ENCODE results near the gene ARID5B.
A peak's percentile ranks its signal among the peaks of the same experiment; 100 is the strongest.

The ARID5B gene

GRCh38 chr10:62056219-62056618, 154.7 kb downstream of the ARID5B start:
- peak overlapping the region; percentile 56 for H3K4me3 ChIP-seq (ENCODE audit: low read depth, low read length)
- peaks cover 68% of the 10 kb centered on the region for H3K79me2 ChIP-seq (ENCODE audit: control insufficient read depth, insufficient read depth, low read length, unreplicated experiment)
- no peaks in the 10 kb centered on the region for H3K27me3 ChIP-seq (ENCODE audit: insufficient read depth, low read length)
- peaks cover 75% of the 10 kb centered on the region for H3K36me3 ChIP-seq (ENCODE audit: insufficient read depth, low read length)
- peaks cover 82% of the 10 kb centered on the region for H3K4me1 ChIP-seq (ENCODE audit: control insufficient read depth, insufficient read depth, low read length, unreplicated experiment)
- H3K27ac ChIP-seq (ENCODE audit: low read depth, low read length): peak overlapping the region; percentile 55
- no peak overlapping the region for H2AFZ ChIP-seq (ENCODE audit: low read length, unreplicated experiment)

GRCh38 chr10:62056698-62057097, 155.2 kb downstream of the ARID5B start:
- Histone ChIP-seq H3K79me2 (ENCODE audit: control insufficient read depth, insufficient read depth, low read length, unreplicated experiment) (peaks cover 64% of the 10 kb centered on the region), H2AFZ (ENCODE audit: low read length, unreplicated experiment) (no peak overlapping the region), H3K27me3 (ENCODE audit: insufficient read depth, low read length) (no peaks in the 10 kb centered on the region), H3K4me1 (ENCODE audit: control insufficient read depth, insufficient read depth, low read length, unreplicated experiment) (peaks cover 79% of the 10 kb centered on the region), H3K27ac (ENCODE audit: low read depth, low read length) (peak overlapping the region; percentile 55), H3K4me3 (ENCODE audit: low read depth, low read length) (peak overlapping the region; percentile 56), H3K36me3 (ENCODE audit: insufficient read depth, low read length) (peaks cover 74% of the 10 kb centered on the region)

DNA sequence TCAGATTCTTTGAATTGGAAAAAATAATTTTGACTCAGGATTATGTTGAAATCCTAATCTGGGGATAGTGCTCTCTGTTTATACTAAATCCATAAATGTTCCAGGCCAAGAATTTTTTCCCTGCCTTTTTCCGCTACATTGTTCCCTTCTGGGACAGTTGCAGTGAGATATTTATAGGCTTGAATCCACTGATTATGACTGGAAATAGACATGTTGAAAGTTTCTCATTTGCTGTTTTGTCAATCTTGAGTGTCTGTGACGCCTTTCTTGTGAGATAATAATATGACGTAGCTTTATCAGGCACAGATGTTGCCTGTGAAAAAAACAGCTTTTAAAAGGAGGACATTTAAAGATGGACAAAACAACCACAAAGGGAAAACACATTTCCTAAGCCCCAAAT, 155.9 kb downstream of the ARID5B start:
- Histone ChIP-seq H3K79me2 (ENCODE audit: control insufficient read depth, insufficient read depth, low read length, unreplicated experiment) (peaks cover 61% of the 10 kb centered on the region), H3K4me3 (ENCODE audit: low read depth, low read length) (peak overlapping the region; percentile 56), H3K27me3 (ENCODE audit: insufficient read depth, low read length) (no peaks in the 10 kb centered on the region), H3K36me3 (ENCODE audit: insufficient read depth, low read length) (peaks cover 74% of the 10 kb centered on the region), H2AFZ (ENCODE audit: low read length, unreplicated experiment) (no peak overlapping the region), H3K4me1 (ENCODE audit: control insufficient read depth, insufficient read depth, low read length, unreplicated experiment) (peaks cover 79% of the 10 kb centered on the region), H3K27ac (ENCODE audit: low read depth, low read length) (peak overlapping the region; percentile 55)

- Histone ChIP-seq H3K27me3 (ENCODE audit: insufficient read depth, low read length) (no peaks in the 10 kb centered on the region), H3K4me1 (ENCODE audit: control insufficient read depth, insufficient read depth, low read length, unreplicated experiment) (peaks cover 77% of the 10 kb centered on the region), H3K79me2 (ENCODE audit: control insufficient read depth, insufficient read depth, low read length, unreplicated experiment) (peaks cover 58% of the 10 kb centered on the region), H3K4me3 (ENCODE audit: low read depth, low read length) (no peak overlapping the region), H2AFZ (ENCODE audit: low read length, unreplicated experiment) (no peak overlapping the region), H3K27ac (ENCODE audit: low read depth, low read length) (peak overlapping the region; percentile 55; the same call in 1 of the 2 replicates), H3K36me3 (ENCODE audit: insufficient read depth, low read length) (peaks cover 70% of the 10 kb centered on the region)
Measured at GRCh38 chr10:62057850-62058249, 156.4 kb downstream of the ARID5B start.

DNA sequence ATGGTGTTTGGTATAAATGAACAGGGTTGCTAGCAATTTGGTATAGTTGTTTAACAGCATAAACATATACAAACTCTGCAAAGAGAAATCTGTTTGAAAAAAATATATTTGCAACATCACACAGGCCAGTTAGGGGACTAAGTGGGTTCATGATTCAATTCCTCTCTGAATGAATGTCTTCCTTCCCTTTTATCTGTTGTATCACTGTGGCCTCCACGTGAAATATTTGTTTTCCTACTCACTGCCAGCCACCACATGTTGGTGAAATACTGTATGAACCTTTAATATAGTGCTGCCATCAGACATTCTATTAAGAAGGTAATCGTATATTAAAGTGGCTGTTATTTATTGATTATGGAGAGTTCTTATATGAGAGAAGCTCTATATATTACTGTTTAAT, 157.0 kb downstream of the ARID5B start:
- H3K79me2 ChIP-seq (ENCODE audit: control insufficient read depth, insufficient read depth, low read length, unreplicated experiment): peaks cover 51% of the 10 kb centered on the region
- peaks cover 77% of the 10 kb centered on the region for H3K4me1 ChIP-seq (ENCODE audit: control insufficient read depth, insufficient read depth, low read length, unreplicated experiment)
- H3K4me3 ChIP-seq (ENCODE audit: low read depth, low read length): no peak overlapping the region
- H3K27ac ChIP-seq (ENCODE audit: low read depth, low read length): peak overlapping the region; percentile 5; the same call in 1 of the 2 replicates
- H3K27me3 ChIP-seq (ENCODE audit: insufficient read depth, low read length): no peaks in the 10 kb centered on the region
- peaks cover 70% of the 10 kb centered on the region for H3K36me3 ChIP-seq (ENCODE audit: insufficient read depth, low read length)
- no peak overlapping the region for H2AFZ ChIP-seq (ENCODE audit: low read length, unreplicated experiment)

GRCh38 chr10:62058896-62059216, 157.4 kb downstream of the ARID5B start:
- Histone ChIP-seq H3K79me2 (ENCODE audit: control insufficient read depth, insufficient read depth, low read length, unreplicated experiment) (peaks cover 48% of the 10 kb centered on the region), H3K4me1 (ENCODE audit: control insufficient read depth, insufficient read depth, low read length, unreplicated experiment) (peaks cover 77% of the 10 kb centered on the region), H3K27me3 (ENCODE audit: insufficient read depth, low read length) (no peaks in the 10 kb centered on the region), H2AFZ (ENCODE audit: low read length, unreplicated experiment) (no peak overlapping the region), H3K36me3 (ENCODE audit: insufficient read depth, low read length) (peaks cover 72% of the 10 kb centered on the region), H3K4me3 (ENCODE audit: low read depth, low read length) (no peak overlapping the region), H3K27ac (ENCODE audit: low read depth, low read length) (peak overlapping the region; percentile 5; the same call in 1 of the 2 replicates)

DNA sequence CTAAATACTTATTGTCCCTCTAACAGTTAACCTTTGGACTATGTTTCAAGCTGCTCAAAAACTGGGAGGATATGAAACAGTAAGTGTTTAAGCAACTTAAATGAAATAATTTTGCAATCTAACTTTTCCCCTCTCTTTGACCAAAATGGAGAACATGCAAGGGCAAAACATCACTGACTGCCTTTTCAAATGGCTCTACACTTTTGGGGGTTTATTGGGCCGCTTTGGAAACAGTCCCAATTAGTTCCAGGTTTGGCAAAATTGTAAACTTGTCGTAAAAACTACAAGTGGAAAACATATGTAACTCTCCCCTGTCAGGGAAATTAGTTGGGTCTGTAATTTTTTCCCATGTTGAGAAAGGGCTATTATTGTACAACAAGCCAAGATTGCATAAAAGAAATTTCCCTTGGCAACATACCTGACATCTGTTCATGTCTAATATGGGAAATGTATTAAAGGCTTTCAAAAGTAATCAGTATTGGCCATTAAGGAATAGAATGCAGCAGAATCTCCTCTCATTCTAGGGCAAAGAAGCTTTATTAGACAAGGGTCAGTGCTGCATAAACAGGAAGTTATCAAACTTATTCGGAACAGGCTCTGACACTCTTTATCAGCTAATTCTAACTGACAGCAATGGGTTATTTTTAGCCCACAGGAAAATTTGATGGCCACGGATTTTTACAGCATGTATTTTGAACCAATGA, 157.9 kb downstream of the ARID5B start:
- no peak overlapping the region for H2AFZ ChIP-seq (ENCODE audit: low read length, unreplicated experiment)
- no peak overlapping the region for H3K4me3 ChIP-seq (ENCODE audit: low read depth, low read length)
- H3K27me3 ChIP-seq (ENCODE audit: insufficient read depth, low read length): no peaks in the 10 kb centered on the region
- peak overlapping the region; percentile 5; the same call in 1 of the 2 replicates for H3K27ac ChIP-seq (ENCODE audit: low read depth, low read length)
- peaks cover 42% of the 10 kb centered on the region for H3K79me2 ChIP-seq (ENCODE audit: control insufficient read depth, insufficient read depth, low read length, unreplicated experiment)
- peaks cover 72% of the 10 kb centered on the region for H3K36me3 ChIP-seq (ENCODE audit: insufficient read depth, low read length)
- peaks cover 76% of the 10 kb centered on the region for H3K4me1 ChIP-seq (ENCODE audit: control insufficient read depth, insufficient read depth, low read length, unreplicated experiment)

DNA sequence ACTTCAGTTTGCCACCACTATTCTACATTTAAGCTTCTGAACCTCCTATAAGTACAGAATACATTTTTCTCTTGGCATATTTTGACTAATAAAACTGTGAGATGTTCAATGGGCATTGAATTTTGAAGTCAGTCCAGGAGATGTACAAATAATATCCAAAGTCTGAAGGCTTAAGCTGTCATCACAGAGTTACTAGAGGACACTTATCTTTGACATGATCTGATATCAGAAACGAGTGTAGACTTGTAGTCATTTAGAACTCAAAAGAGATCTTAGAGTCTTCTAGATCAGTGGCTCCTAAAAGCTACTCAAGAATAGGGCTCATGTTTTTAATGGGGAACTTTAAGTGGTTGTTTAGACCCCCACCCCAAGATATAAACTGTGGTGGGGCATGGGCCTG, 160.5 kb downstream of the ARID5B start:
- peak overlapping the region; percentile 47; the same call in 1 of the 2 replicates for H3K27ac ChIP-seq (ENCODE audit: low read depth, low read length)

GRCh38 chr10:62062752-62063512, 161.4 kb downstream of the ARID5B start:
- peaks cover 41% of the 10 kb centered on the region for H3K4me1 ChIP-seq (ENCODE audit: control insufficient read depth, insufficient read depth, low read length, unreplicated experiment)
- no peaks in the 10 kb centered on the region for H3K27me3 ChIP-seq (ENCODE audit: insufficient read depth, low read length)
- peaks cover 64% of the 10 kb centered on the region for H3K36me3 ChIP-seq (ENCODE audit: insufficient read depth, low read length)
- peaks cover 12% of the 10 kb centered on the region for H3K79me2 ChIP-seq (ENCODE audit: control insufficient read depth, insufficient read depth, low read length, unreplicated experiment)
- peak overlapping the region; percentile 47 for H3K27ac ChIP-seq (ENCODE audit: low read depth, low read length)
- no peak overlapping the region for H2AFZ ChIP-seq (ENCODE audit: low read length, unreplicated experiment)
- H3K4me3 ChIP-seq (ENCODE audit: low read depth, low read length): no peak overlapping the region

More for the DNA sequence above, 160.5 kb downstream of the ARID5B start:
- peaks cover 50% of the 10 kb centered on the region for H3K4me1 ChIP-seq (ENCODE audit: control insufficient read depth, insufficient read depth, low read length, unreplicated experiment)
- H2AFZ ChIP-seq (ENCODE audit: low read length, unreplicated experiment): no peak overlapping the region
- H3K79me2 ChIP-seq (ENCODE audit: control insufficient read depth, insufficient read depth, low read length, unreplicated experiment): peaks cover 21% of the 10 kb centered on the region
- H3K4me3 ChIP-seq (ENCODE audit: low read depth, low read length): no peak overlapping the region
- no peaks in the 10 kb centered on the region for H3K27me3 ChIP-seq (ENCODE audit: insufficient read depth, low read length)
- peaks cover 73% of the 10 kb centered on the region for H3K36me3 ChIP-seq (ENCODE audit: insufficient read depth, low read length)

DNA sequence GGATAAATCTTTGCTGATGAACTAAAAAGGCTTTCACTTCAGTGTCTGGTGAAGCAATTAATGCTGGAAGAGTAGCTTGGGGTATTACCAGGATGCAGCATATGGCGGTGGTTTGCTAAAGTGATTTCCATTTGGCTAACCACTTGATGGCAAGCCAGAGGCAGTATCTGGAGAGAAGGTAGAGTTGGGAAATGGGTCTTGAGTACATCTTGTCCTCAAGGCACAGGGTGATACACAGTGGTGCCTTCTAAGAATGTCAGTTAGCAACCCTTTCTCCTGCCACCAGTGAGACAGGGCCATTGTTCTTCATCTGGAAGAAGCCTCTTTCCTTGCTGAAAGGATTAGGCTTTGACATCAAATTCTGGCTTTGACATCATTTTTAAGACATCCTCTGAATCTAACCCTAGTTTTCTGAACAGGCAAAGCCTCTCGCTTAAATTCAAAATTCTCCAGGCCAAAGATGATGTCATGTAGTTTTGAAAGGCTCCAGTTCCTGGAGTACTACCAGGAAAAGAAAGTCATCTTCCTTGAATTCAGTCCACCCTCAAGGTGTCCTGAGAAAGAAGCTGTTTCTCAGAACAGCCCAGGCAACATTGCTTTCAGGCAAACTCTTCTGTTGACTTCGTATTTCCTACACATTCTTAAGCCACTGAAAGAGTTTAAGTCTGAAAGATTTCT, 162.4 kb downstream of the ARID5B start:
- peaks cover 31% of the 10 kb centered on the region for H3K4me1 ChIP-seq (ENCODE audit: control insufficient read depth, insufficient read depth, low read length, unreplicated experiment)
- H2AFZ ChIP-seq (ENCODE audit: low read length, unreplicated experiment): no peak overlapping the region
- H3K4me3 ChIP-seq (ENCODE audit: low read depth, low read length): no peak overlapping the region
- peaks cover 10% of the 10 kb centered on the region for H3K79me2 ChIP-seq (ENCODE audit: control insufficient read depth, insufficient read depth, low read length, unreplicated experiment)
- no peaks in the 10 kb centered on the region for H3K27me3 ChIP-seq (ENCODE audit: insufficient read depth, low read length)
- peak overlapping the region; percentile 37 for H3K27ac ChIP-seq (ENCODE audit: low read depth, low read length)
- peaks cover 56% of the 10 kb centered on the region for H3K36me3 ChIP-seq (ENCODE audit: insufficient read depth, low read length)
